ENCODE data around the gene TBX6.

DNA sequence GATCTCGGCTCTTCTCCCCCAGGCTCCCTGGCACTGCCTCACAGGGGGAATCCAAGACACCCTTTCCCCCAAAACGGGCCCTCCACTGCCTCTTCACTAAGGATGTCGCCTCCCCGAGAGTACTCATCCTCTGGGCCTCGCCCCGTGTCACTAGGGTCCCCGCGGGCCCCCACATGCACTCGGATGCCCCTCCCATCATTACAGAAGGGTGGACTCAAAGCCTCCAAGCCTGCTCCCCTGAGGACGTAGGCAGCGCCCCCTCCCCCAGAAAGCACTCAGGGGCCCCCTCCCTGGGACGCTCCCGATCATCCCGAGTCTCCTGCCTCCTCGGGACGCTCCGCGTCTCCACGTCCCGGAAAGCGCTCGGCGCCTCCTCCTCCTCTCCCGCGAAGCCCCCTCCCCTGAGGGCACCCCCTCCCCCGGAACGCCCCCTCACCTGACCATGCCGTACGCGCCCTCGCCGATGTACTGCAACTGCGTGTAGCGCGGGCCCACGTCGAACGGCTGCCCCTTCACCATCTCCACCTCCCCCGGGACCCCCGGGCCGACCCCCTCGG, 31.0 kb upstream of the TBX6 start:
- TF ChIP-seq, protein P1, sequence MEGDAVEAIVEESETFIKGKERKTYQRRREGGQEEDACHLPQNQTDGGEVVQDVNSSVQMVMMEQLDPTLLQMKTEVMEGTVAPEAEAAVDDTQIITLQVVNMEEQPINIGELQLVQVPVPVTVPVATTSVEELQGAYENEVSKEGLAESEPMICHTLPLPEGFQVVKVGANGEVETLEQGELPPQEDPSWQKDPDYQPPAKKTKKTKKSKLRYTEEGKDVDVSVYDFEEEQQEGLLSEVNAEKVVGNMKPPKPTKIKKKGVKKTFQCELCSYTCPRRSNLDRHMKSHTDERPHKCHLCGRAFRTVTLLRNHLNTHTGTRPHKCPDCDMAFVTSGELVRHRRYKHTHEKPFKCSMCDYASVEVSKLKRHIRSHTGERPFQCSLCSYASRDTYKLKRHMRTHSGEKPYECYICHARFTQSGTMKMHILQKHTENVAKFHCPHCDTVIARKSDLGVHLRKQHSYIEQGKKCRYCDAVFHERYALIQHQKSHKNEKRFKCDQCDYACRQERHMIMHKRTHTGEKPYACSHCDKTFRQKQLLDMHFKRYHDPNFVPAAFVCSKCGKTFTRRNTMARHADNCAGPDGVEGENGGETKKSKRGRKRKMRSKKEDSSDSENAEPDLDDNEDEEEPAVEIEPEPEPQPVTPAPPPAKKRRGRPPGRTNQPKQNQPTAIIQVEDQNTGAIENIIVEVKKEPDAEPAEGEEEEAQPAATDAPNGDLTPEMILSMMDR (IDR thresholded peaks at IDR 0.05) = no peak
- no peak for TF ChIP-seq POLR2AphosphoS5 (IDR thresholded peaks at IDR 0.05)
- no peak for TF ChIP-seq POLR2A (IDR thresholded peaks at IDR 0.05)
